ENCODE measurements around the gene BAG2. TPM values are rescaled to one million over a fixed set of nuclear protein-coding genes. Genes with fewer than 3 reads are reported as not detected.

The BAG2 gene
- total RNA-seq, 1 donor from 2014 or later = 7.3 TPM

- Histone ChIP-seq H3K27ac (ENCODE audit: low read depth, low read length) (no peak overlapping the region), H3K4me1 (ENCODE audit: control insufficient read depth in 3 of 3, insufficient read depth in 3 of 3, low read length in 3 of 3) (no peaks in the 10 kb centered on the region), H3K4me3 (ENCODE audit: low read length in 3 of 3) (no peak overlapping the region), H3K9ac (ENCODE audit: low read depth in 1 of 3, low read length in 3 of 3) (no peak overlapping the region), H3K27me3 (ENCODE audit: control insufficient read depth in 3 of 3, insufficient read depth in 3 of 3, low read length in 3 of 3) (no peaks in the 10 kb centered on the region), H3K36me3 (ENCODE audit: control insufficient read depth in 3 of 3, insufficient read depth in 3 of 3, low read length in 3 of 3) (peaks cover 9 to 20% (median 16%) of the 10 kb centered on the region in 3 donors), H3K9me3 (ENCODE audit: control insufficient read depth in 3 of 3, low read length in 3 of 3) (no peaks in the 10 kb centered on the region)
These were observed 30.0 kb upstream of the BAG2 start for GRCh38 chr6:57142178-57142525.

- Histone ChIP-seq H3K9ac (ENCODE audit: low read depth in 1 of 3, low read length in 3 of 3) (no peak overlapping the region), H3K27ac (ENCODE audit: low read depth, low read length) (no peak overlapping the region), H3K36me3 (ENCODE audit: control insufficient read depth in 3 of 3, insufficient read depth in 3 of 3, low read length in 3 of 3) (peaks cover 20 to 30% (median 30%) of the 10 kb centered on the region in 3 donors), H3K4me1 (ENCODE audit: control insufficient read depth in 3 of 3, insufficient read depth in 3 of 3, low read length in 3 of 3) (no peaks in the 10 kb centered on the region), H3K27me3 (ENCODE audit: control insufficient read depth in 3 of 3, insufficient read depth in 3 of 3, low read length in 3 of 3) (no peaks in the 10 kb centered on the region), H3K4me3 (ENCODE audit: low read length in 3 of 3) (no peak overlapping the region), H3K9me3 (ENCODE audit: control insufficient read depth in 3 of 3, low read length in 3 of 3) (no peaks in the 10 kb centered on the region)
These were observed 28.4 kb upstream of the BAG2 start for GRCh38 chr6:57143690-57144089.

GRCh38 chr6:57147401-57147800 lies 24.7 kb upstream of the BAG2 start:
- Histone ChIP-seq H3K36me3 (ENCODE audit: control insufficient read depth in 3 of 3, insufficient read depth in 3 of 3, low read length in 3 of 3) (peaks cover 15 to 29% (median 24%) of the 10 kb centered on the region in 3 donors), H3K4me1 (ENCODE audit: control insufficient read depth in 3 of 3, insufficient read depth in 3 of 3, low read length in 3 of 3) (no peaks in the 10 kb centered on the region), H3K27me3 (ENCODE audit: control insufficient read depth in 3 of 3, insufficient read depth in 3 of 3, low read length in 3 of 3) (no peaks in the 10 kb centered on the region), H3K27ac (ENCODE audit: low read depth, low read length) (no peak overlapping the region), H3K9me3 (ENCODE audit: control insufficient read depth in 3 of 3, low read length in 3 of 3) (no peaks in the 10 kb centered on the region), H3K9ac (ENCODE audit: low read depth in 1 of 3, low read length in 3 of 3) (no peak overlapping the region), H3K4me3 (ENCODE audit: low read length in 3 of 3) (no peak overlapping the region)

- peaks cover 12 to 31% (median 22%) of the 10 kb centered on the region in 3 donors for H3K36me3 ChIP-seq (ENCODE audit: control insufficient read depth in 3 of 3, insufficient read depth in 3 of 3, low read length in 3 of 3)
- H3K9ac ChIP-seq (ENCODE audit: low read depth in 1 of 3, low read length in 3 of 3) = no peak overlapping the region
- no peaks in the 10 kb centered on the region for H3K27me3 ChIP-seq (ENCODE audit: control insufficient read depth in 3 of 3, insufficient read depth in 3 of 3, low read length in 3 of 3)
- no peak overlapping the region for H3K4me3 ChIP-seq (ENCODE audit: low read length in 3 of 3)
- H3K4me1 ChIP-seq (ENCODE audit: control insufficient read depth in 3 of 3, insufficient read depth in 3 of 3, low read length in 3 of 3) = no peaks in the 10 kb centered on the region
- no peak overlapping the region for H3K27ac ChIP-seq (ENCODE audit: low read depth, low read length)
- H3K9me3 ChIP-seq (ENCODE audit: control insufficient read depth in 3 of 3, low read length in 3 of 3) = no peaks in the 10 kb centered on the region
These were observed 23.9 kb upstream of the BAG2 start for GRCh38 chr6:57147955-57148858.

- peaks cover 4 to 21% (median 14%) of the 10 kb centered on the region in 3 donors for H3K36me3 ChIP-seq (ENCODE audit: control insufficient read depth in 3 of 3, insufficient read depth in 3 of 3, low read length in 3 of 3)
- H3K9ac ChIP-seq (ENCODE audit: low read depth in 1 of 3, low read length in 3 of 3) = no peak overlapping the region
- H3K4me1 ChIP-seq (ENCODE audit: control insufficient read depth in 3 of 3, insufficient read depth in 3 of 3, low read length in 3 of 3) = no peaks in the 10 kb centered on the region
- no peak overlapping the region for H3K4me3 ChIP-seq (ENCODE audit: low read length in 3 of 3)
- no peak overlapping the region for H3K27ac ChIP-seq (ENCODE audit: low read depth, low read length)
- no peaks in the 10 kb centered on the region for H3K27me3 ChIP-seq (ENCODE audit: control insufficient read depth in 3 of 3, insufficient read depth in 3 of 3, low read length in 3 of 3)
- no peaks in the 10 kb centered on the region for H3K9me3 ChIP-seq (ENCODE audit: control insufficient read depth in 3 of 3, low read length in 3 of 3)
These were observed 13.5 kb upstream of the BAG2 start for GRCh38 chr6:57158658-57159057.

GRCh38 chr6:57159127-57159526 lies 13.0 kb upstream of the BAG2 start:
- Histone ChIP-seq H3K27me3 (ENCODE audit: control insufficient read depth in 3 of 3, insufficient read depth in 3 of 3, low read length in 3 of 3) (no peaks in the 10 kb centered on the region), H3K27ac (ENCODE audit: low read depth, low read length) (no peak overlapping the region), H3K4me3 (ENCODE audit: low read length in 3 of 3) (no peak overlapping the region), H3K9ac (ENCODE audit: low read depth in 1 of 3, low read length in 3 of 3) (no peak overlapping the region), H3K9me3 (ENCODE audit: control insufficient read depth in 3 of 3, low read length in 3 of 3) (no peaks in the 10 kb centered on the region), H3K36me3 (ENCODE audit: control insufficient read depth in 3 of 3, insufficient read depth in 3 of 3, low read length in 3 of 3) (peaks cover 2 to 17% (median 10%) of the 10 kb centered on the region in 3 donors), H3K4me1 (ENCODE audit: control insufficient read depth in 3 of 3, insufficient read depth in 3 of 3, low read length in 3 of 3) (no peaks in the 10 kb centered on the region)

- H3K9me3 ChIP-seq (ENCODE audit: control insufficient read depth in 3 of 3, low read length in 3 of 3) = peaks cover 0 to 2% (median 0%) of the 10 kb centered on the region in 3 donors
- H3K27ac ChIP-seq (ENCODE audit: low read depth, low read length) = no peak overlapping the region
- H3K4me1 ChIP-seq (ENCODE audit: control insufficient read depth in 3 of 3, insufficient read depth in 3 of 3, low read length in 3 of 3) = no peaks in the 10 kb centered on the region
- no peaks in the 10 kb centered on the region for H3K27me3 ChIP-seq (ENCODE audit: control insufficient read depth in 3 of 3, insufficient read depth in 3 of 3, low read length in 3 of 3)
- no peak overlapping the region for H3K4me3 ChIP-seq (ENCODE audit: low read length in 3 of 3)
- peaks cover 9 to 14% (median 10%) of the 10 kb centered on the region in 3 donors for H3K36me3 ChIP-seq (ENCODE audit: control insufficient read depth in 3 of 3, insufficient read depth in 3 of 3, low read length in 3 of 3)
- no peak overlapping the region for H3K9ac ChIP-seq (ENCODE audit: low read depth in 1 of 3, low read length in 3 of 3)
These were observed 10.1 kb upstream of the BAG2 start for GRCh38 chr6:57162028-57162427.

- H3K27me3 ChIP-seq (ENCODE audit: control insufficient read depth in 3 of 3, insufficient read depth in 3 of 3, low read length in 3 of 3) = no peaks in the 10 kb centered on the region
- no peaks in the 10 kb centered on the region for H3K4me1 ChIP-seq (ENCODE audit: control insufficient read depth in 3 of 3, insufficient read depth in 3 of 3, low read length in 3 of 3)
- peaks cover 9 to 14% (median 10%) of the 10 kb centered on the region in 3 donors for H3K36me3 ChIP-seq (ENCODE audit: control insufficient read depth in 3 of 3, insufficient read depth in 3 of 3, low read length in 3 of 3)
- no peak overlapping the region for H3K9ac ChIP-seq (ENCODE audit: low read depth in 1 of 3, low read length in 3 of 3)
- H3K27ac ChIP-seq (ENCODE audit: low read depth, low read length) = no peak overlapping the region
- H3K9me3 ChIP-seq (ENCODE audit: control insufficient read depth in 3 of 3, low read length in 3 of 3) = peaks cover 0 to 2% (median 0%) of the 10 kb centered on the region in 3 donors
- H3K4me3 ChIP-seq (ENCODE audit: low read length in 3 of 3) = no peak overlapping the region
These were observed 9.6 kb upstream of the BAG2 start for GRCh38 chr6:57162516-57162915.

- Histone ChIP-seq H3K4me3 (ENCODE audit: low read length in 3 of 3) (no peak overlapping the region), H3K27ac (ENCODE audit: low read depth, low read length) (no peak overlapping the region), H3K36me3 (ENCODE audit: control insufficient read depth in 3 of 3, insufficient read depth in 3 of 3, low read length in 3 of 3) (peaks cover 9 to 10% (median 9%) of the 10 kb centered on the region in 3 donors), H3K27me3 (ENCODE audit: control insufficient read depth in 3 of 3, insufficient read depth in 3 of 3, low read length in 3 of 3) (no peaks in the 10 kb centered on the region), H3K9ac (ENCODE audit: low read depth in 1 of 3, low read length in 3 of 3) (no peak overlapping the region), H3K4me1 (ENCODE audit: control insufficient read depth in 3 of 3, insufficient read depth in 3 of 3, low read length in 3 of 3) (no peaks in the 10 kb centered on the region), H3K9me3 (ENCODE audit: control insufficient read depth in 3 of 3, low read length in 3 of 3) (peaks cover 0 to 2% (median 0%) of the 10 kb centered on the region in 3 donors)
These were observed 8.2 kb upstream of the BAG2 start for GRCh38 chr6:57163956-57164355.

- H3K36me3 ChIP-seq (ENCODE audit: control insufficient read depth in 3 of 3, insufficient read depth in 3 of 3, low read length in 3 of 3) = peaks cover 9 to 10% (median 9%) of the 10 kb centered on the region in 3 donors
- no peak overlapping the region for H3K27ac ChIP-seq (ENCODE audit: low read depth, low read length)
- H3K9me3 ChIP-seq (ENCODE audit: control insufficient read depth in 3 of 3, low read length in 3 of 3) = peaks cover 0 to 2% (median 0%) of the 10 kb centered on the region in 3 donors
- no peaks in the 10 kb centered on the region for H3K27me3 ChIP-seq (ENCODE audit: control insufficient read depth in 3 of 3, insufficient read depth in 3 of 3, low read length in 3 of 3)
- H3K4me3 ChIP-seq (ENCODE audit: low read length in 3 of 3) = no peak overlapping the region
- H3K9ac ChIP-seq (ENCODE audit: low read depth in 1 of 3, low read length in 3 of 3) = no peak overlapping the region
- H3K4me1 ChIP-seq (ENCODE audit: control insufficient read depth in 3 of 3, insufficient read depth in 3 of 3, low read length in 3 of 3) = no peaks in the 10 kb centered on the region
These were observed 7.0 kb upstream of the BAG2 start for GRCh38 chr6:57165080-57165479.

Data from skeletal muscle tissue (tissue), 4 donors.